A549 (cell line): Measurements from ENCODE around the gene STAB2.

Source experiments
- BHLHE40 ChIP-seq: IDR thresholded peaks from 2 replicates; pipeline ENCODE4 v1.6.1; 2012; ENCODE audit warnings: low read depth, low read length, inconsistent platforms
- CTCF ChIP-seq: fragments of >200 bp; sonication (Bioruptor Twin); formaldehyde crosslinking; IDR thresholded peaks from 3 replicates; pipeline ENCODE4 v1.5.1; 2016
- EHMT2 ChIP-seq: fragments of 200-600 bp; sonication (generic); IDR thresholded peaks from 2 replicates; pipeline ENCODE4 v1.6.1; 2016; ENCODE audit warnings: antibody characterized with exemption, low read depth, mild to moderate bottlenecking, moderate library complexity
- MAFK ChIP-seq: fragments of 450-650 bp; IDR thresholded peaks from 2 replicates; pipeline ENCODE4 v1.6.1; 2014; ENCODE audit not compliant: partially characterized antibody
- MAX ChIP-seq: IDR thresholded peaks from 2 replicates; pipeline ENCODE4 v1.6.1; 2012
- POLR2A ChIP-seq: IDR thresholded peaks from 2 replicates; pipeline ENCODE4 v1.6.1; 2012; ENCODE audit warnings: mild to moderate bottlenecking, low read length
- REST ChIP-seq: fragments of 200-600 bp; sonication (generic); IDR thresholded peaks from 2 replicates; pipeline ENCODE4 v1.6.1; 2016; ENCODE audit warnings: antibody characterized with exemption, mild to moderate bottlenecking, moderate library complexity
- RFX5 ChIP-seq: fragments of 450-650 bp; IDR thresholded peaks from 2 replicates; pipeline ENCODE4 v1.7.1; 2014; ENCODE audit warnings: antibody characterized with exemption, mild to moderate bottlenecking, moderate library complexity

GRCh38 chr12:103729499-103729898 is 142.4 kb downstream of the STAB2 start:
- TF ChIP-seq CTCF (no peak), BHLHE40 (no peak), POLR2A (no peak), RFX5 (no peak), EHMT2 (no peak), MAX (no peak), MAFK (no peak), REST (no peak)
